OCI-LY1 (cell line): ENCODE results near the gene WSCD2.

Source experiments
- EZH2 ChIP-seq: fragments of 200-600 bp; sonication (generic), shearing (Covaris generic); IDR thresholded peaks from 2 replicates; pipeline ENCODE4 v1.8.0; 2017; ENCODE audit warnings: borderline replicate concordance, mixed run types, mild to moderate bottlenecking, antibody characterized with exemption, low read length, moderate library complexity, mixed read lengths
- TF ChIP-seq, protein P1 (sequence below): fragments of 200-600 bp; sonication (generic), shearing (Covaris generic); IDR thresholded peaks from 2 replicates; pipeline ENCODE4 v1.5.1; 2017; ENCODE audit warnings: mild to moderate bottlenecking, antibody characterized with exemption, low read length, moderate library complexity, mixed read lengths

DNA sequence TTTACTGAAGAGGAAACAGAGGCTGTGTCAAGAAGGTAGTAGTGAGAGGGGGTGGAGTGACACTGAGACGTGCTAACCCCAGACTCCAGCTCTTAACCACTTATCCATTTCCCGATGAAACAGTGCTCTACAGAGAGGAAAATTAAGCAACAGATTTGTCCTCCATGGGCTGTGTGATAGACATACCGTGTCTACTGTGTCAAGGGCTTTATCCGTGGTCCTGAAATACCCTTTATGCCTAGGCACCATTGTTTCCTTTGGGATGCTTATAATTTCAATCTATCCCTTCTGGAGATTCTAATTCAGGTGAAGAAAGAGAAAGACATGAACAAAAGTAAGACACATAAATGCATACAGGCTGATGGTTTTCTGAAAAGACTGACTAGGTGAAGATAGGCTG is 138.4 kb downstream of the WSCD2 start:
- TF ChIP-seq, protein P1, sequence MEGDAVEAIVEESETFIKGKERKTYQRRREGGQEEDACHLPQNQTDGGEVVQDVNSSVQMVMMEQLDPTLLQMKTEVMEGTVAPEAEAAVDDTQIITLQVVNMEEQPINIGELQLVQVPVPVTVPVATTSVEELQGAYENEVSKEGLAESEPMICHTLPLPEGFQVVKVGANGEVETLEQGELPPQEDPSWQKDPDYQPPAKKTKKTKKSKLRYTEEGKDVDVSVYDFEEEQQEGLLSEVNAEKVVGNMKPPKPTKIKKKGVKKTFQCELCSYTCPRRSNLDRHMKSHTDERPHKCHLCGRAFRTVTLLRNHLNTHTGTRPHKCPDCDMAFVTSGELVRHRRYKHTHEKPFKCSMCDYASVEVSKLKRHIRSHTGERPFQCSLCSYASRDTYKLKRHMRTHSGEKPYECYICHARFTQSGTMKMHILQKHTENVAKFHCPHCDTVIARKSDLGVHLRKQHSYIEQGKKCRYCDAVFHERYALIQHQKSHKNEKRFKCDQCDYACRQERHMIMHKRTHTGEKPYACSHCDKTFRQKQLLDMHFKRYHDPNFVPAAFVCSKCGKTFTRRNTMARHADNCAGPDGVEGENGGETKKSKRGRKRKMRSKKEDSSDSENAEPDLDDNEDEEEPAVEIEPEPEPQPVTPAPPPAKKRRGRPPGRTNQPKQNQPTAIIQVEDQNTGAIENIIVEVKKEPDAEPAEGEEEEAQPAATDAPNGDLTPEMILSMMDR, result no peak
- no peak for TF ChIP-seq EZH2
